ENCODE results near the gene LYG1. TPM values are rescaled to one million over a fixed set of nuclear protein-coding genes. Genes with fewer than 3 reads are reported as not detected.
"Not testable (repeated sequence)": the region's sequence is repeated elsewhere in the genome, so short reads cannot be mapped to it uniquely, and the experiment has no call there.

The LYG1 gene
- polyA plus RNA-seq, 1 donor (not counting 4 experiments of a cell fraction or from before 2014, with no cell fraction given), result 1.1 TPM

GRCh38 chr2:99346218-99346617, 45.2 kb upstream of the LYG1 start:
- TF ChIP-seq CTCF (optimal IDR thresholded peaks at IDR 0.05 in 1 of 3, IDR thresholded peaks at IDR 0.05 in 1 of 3, conservative IDR thresholded peaks at IDR 0.05 in 1 of 3; ENCODE audit: extremely low read depth in 1 of 3, insufficient read depth in 2 of 3, low read length in 3 of 3), result no peak
- no peak for TF ChIP-seq EZH2 (IDR thresholded peaks at IDR 0.05; ENCODE audit: low read length)
- no peak overlapping the region for H3K4me2 ChIP-seq (ENCODE audit: control insufficient read depth, extremely low read depth, insufficient read depth, low read depth, low read length)
- H3K9ac ChIP-seq (ENCODE audit: control insufficient read depth, extremely low read depth, insufficient read depth, low read length), result no peak overlapping the region
- no peak overlapping the region for H3K27ac ChIP-seq (ENCODE audit: control insufficient read depth, insufficient read depth, low read length)
- peaks cover 99% of the 10 kb centered on the region for H3K79me2 ChIP-seq (ENCODE audit: control insufficient read depth, insufficient read depth, low read length)
- H3K4me1 ChIP-seq (ENCODE audit: control insufficient read depth, extremely low read depth, insufficient read depth, low read length), result no peaks in the 10 kb centered on the region
- H4K20me1 ChIP-seq (ENCODE audit: control insufficient read depth, extremely low read depth, insufficient read depth, low read length), result peaks cover 9% of the 10 kb centered on the region
- no peak overlapping the region for H2AFZ ChIP-seq (ENCODE audit: control insufficient read depth, low read length)
- no peaks in the 10 kb centered on the region for H3K9me1 ChIP-seq (ENCODE audit: control insufficient read depth, extremely low read depth, insufficient read depth, low read length)
- DNase-seq (ENCODE audit: low read depth, low spot score) (no peak), FAIRE-seq (no peak)
- dilution Hi-C loops (cut with MboI; ENCODE audit: extremely low pct_ligation_motif_present, low sequenced_read_pairs), result no loop called here
- H3K27me3 ChIP-seq (ENCODE audit: control insufficient read depth, extremely low read depth, insufficient read depth, low read length), result no peaks in the 10 kb centered on the region
- H3K36me3 ChIP-seq (ENCODE audit: control insufficient read depth in 2 of 2, extremely low read depth in 1 of 2, insufficient read depth in 2 of 2, low read length in 2 of 2), result no peaks in the 10 kb centered on the region
- H3K9me3 ChIP-seq (ENCODE audit: control insufficient read depth, low read depth, low read length), result no peaks in the 10 kb centered on the region
- H3K4me3 ChIP-seq (ENCODE audit: control insufficient read depth in 2 of 3, extremely low read depth in 1 of 3, insufficient read depth in 2 of 3, low read depth in 1 of 3, low read length in 3 of 3), result no peak overlapping the region

GRCh38 chr2:99345446-99345845, 44.4 kb upstream of the LYG1 start:
- H3K4me3 ChIP-seq (ENCODE audit: control insufficient read depth in 2 of 3, extremely low read depth in 1 of 3, insufficient read depth in 2 of 3, low read depth in 1 of 3, low read length in 3 of 3); H3K4me2 ChIP-seq (ENCODE audit: control insufficient read depth, extremely low read depth, insufficient read depth, low read depth, low read length); FAIRE-seq; H3K9me3 ChIP-seq (ENCODE audit: control insufficient read depth, low read depth, low read length); DNase-seq (ENCODE audit: low read depth, low spot score); H3K27me3 ChIP-seq (ENCODE audit: control insufficient read depth, extremely low read depth, insufficient read depth, low read length); H2AFZ ChIP-seq (ENCODE audit: control insufficient read depth, low read length); H3K9ac ChIP-seq (ENCODE audit: control insufficient read depth, extremely low read depth, insufficient read depth, low read length); H3K4me1 ChIP-seq (ENCODE audit: control insufficient read depth, extremely low read depth, insufficient read depth, low read length); H3K36me3 ChIP-seq (ENCODE audit: control insufficient read depth in 2 of 2, extremely low read depth in 1 of 2, insufficient read depth in 2 of 2, low read length in 2 of 2); H3K9me1 ChIP-seq (ENCODE audit: control insufficient read depth, extremely low read depth, insufficient read depth, low read length); dilution Hi-C loops (cut with MboI; ENCODE audit: extremely low pct_ligation_motif_present, low sequenced_read_pairs); H3K27ac ChIP-seq (ENCODE audit: control insufficient read depth, insufficient read depth, low read length): not testable (repeated sequence)
- peaks cover 99% of the 10 kb centered on the region for H3K79me2 ChIP-seq (ENCODE audit: control insufficient read depth, insufficient read depth, low read length)
- peaks cover 15% of the 10 kb centered on the region for H4K20me1 ChIP-seq (ENCODE audit: control insufficient read depth, extremely low read depth, insufficient read depth, low read length)

- Histone ChIP-seq H3K79me2 (ENCODE audit: control insufficient read depth, insufficient read depth, low read length) (peaks cover 98% of the 10 kb centered on the region), H3K27me3 (ENCODE audit: control insufficient read depth, extremely low read depth, insufficient read depth, low read length) (no peaks in the 10 kb centered on the region), H3K4me2 (ENCODE audit: control insufficient read depth, extremely low read depth, insufficient read depth, low read depth, low read length) (no peak overlapping the region), H3K9me3 (ENCODE audit: control insufficient read depth, low read depth, low read length) (no peaks in the 10 kb centered on the region), H2AFZ (ENCODE audit: control insufficient read depth, low read length) (no peak overlapping the region), H3K9me1 (ENCODE audit: control insufficient read depth, extremely low read depth, insufficient read depth, low read length) (no peaks in the 10 kb centered on the region), H3K27ac (ENCODE audit: control insufficient read depth, insufficient read depth, low read length) (no peak overlapping the region), H3K9ac (ENCODE audit: control insufficient read depth, extremely low read depth, insufficient read depth, low read length) (no peak overlapping the region), H3K4me3 (ENCODE audit: control insufficient read depth in 2 of 3, extremely low read depth in 1 of 3, insufficient read depth in 2 of 3, low read depth in 1 of 3, low read length in 3 of 3) (no peak overlapping the region), H4K20me1 (ENCODE audit: control insufficient read depth, extremely low read depth, insufficient read depth, low read length) (peaks cover 19% of the 10 kb centered on the region), H3K4me1 (ENCODE audit: control insufficient read depth, extremely low read depth, insufficient read depth, low read length) (peaks cover 17% of the 10 kb centered on the region), H3K36me3 (ENCODE audit: control insufficient read depth in 2 of 2, extremely low read depth in 1 of 2, insufficient read depth in 2 of 2, low read length in 2 of 2) (no peaks in the 10 kb centered on the region)
- TF ChIP-seq CTCF (optimal IDR thresholded peaks at IDR 0.05 in 1 of 3, IDR thresholded peaks at IDR 0.05 in 1 of 3, conservative IDR thresholded peaks at IDR 0.05 in 1 of 3; ENCODE audit: extremely low read depth in 1 of 3, insufficient read depth in 2 of 3, low read length in 3 of 3), result no peak
- no peak for DNase-seq (ENCODE audit: low read depth, low spot score)
- FAIRE-seq, result no peak
- dilution Hi-C loops (cut with MboI; ENCODE audit: extremely low pct_ligation_motif_present, low sequenced_read_pairs), result no loop called here
Observed at GRCh38 chr2:99342536-99342935, 41.5 kb upstream of the LYG1 start.

Data from keratinocyte (primary cell).